Breast epithelium (tissue), 4 donors: ENCODE results near the gene PGPEP1. TPM values are rescaled to one million over a fixed set of nuclear protein-coding genes. Genes with fewer than 3 reads are reported as not detected.

ENCODE experiments used
- DNase-seq, 2 donors: peaks; one replicate each; pipeline ENCODE4 v3.0.0-alpha.2; 2019; ENCODE audit warnings: low spot score in 2 of 2
- H3K27ac ChIP-seq, 2 donors: fragments of 200-600 bp; sonication (generic) in 1 of 2; one replicate each; pipeline ENCODE4 v1.5.1; 2016 to 2019; ENCODE audit warnings: mild to moderate bottlenecking in 1 of 2
- H3K27me3 ChIP-seq, 2 donors: fragments of 200-600 bp; sonication (generic) in 1 of 2; one replicate each; pipeline versions ENCODE4 v1.5.1 to v1.6.0; 2017 to 2019; ENCODE audit warnings: control low read depth in 1 of 2, mild to moderate bottlenecking in 1 of 2
- H3K36me3 ChIP-seq: fragments of 200-600 bp; one replicate; pipeline ENCODE4 v1.5.1; 2019
- H3K4me1 ChIP-seq, 2 donors: fragments of 200-600 bp; sonication (generic); one replicate each; pipeline ENCODE4 v1.5.1; 2016 to 2019; ENCODE audit warnings: control low read depth in 1 of 2
- H3K4me3 ChIP-seq, 3 donors: fragments of 200-600 bp; sonication (generic); 1 replicate in 2 of 3; 2 replicates in 1 of 3; pipeline ENCODE4 v1.5.1; 2016 to 2019; ENCODE audit warnings: mild to moderate bottlenecking in 3 of 3, moderate library complexity in 2 of 3
- H3K9me3 ChIP-seq, 2 donors: fragments of 200-600 bp; sonication (generic) in 1 of 2; one replicate each; pipeline ENCODE4 v1.5.1; 2016 to 2019; ENCODE audit warnings: control low read depth in 1 of 2
- CTCF ChIP-seq, 3 donors: fragments of 450-650 bp; IDR thresholded peaks; one replicate each; pipeline ENCODE4 v1.5.1; 2016 to 2017; ENCODE audit warnings: antibody characterized with exemption in 3 of 3, mild to moderate bottlenecking in 3 of 3, moderate library complexity in 3 of 3
- POLR2A ChIP-seq: fragments of 450-650 bp; IDR thresholded peaks from one replicate; pipeline ENCODE4 v1.6.1; 2016; ENCODE audit warnings: antibody characterized with exemption, mild to moderate bottlenecking, moderate library complexity
- POLR2AphosphoS5 ChIP-seq, 3 donors: sonication (generic); formaldehyde crosslinking; IDR thresholded peaks; one replicate each; pipeline ENCODE4 v1.6.1; 2017; ENCODE audit warnings: antibody characterized with exemption in 3 of 3
- intact Hi-C: fragments of 100-400 bp; cut with DNase I; formaldehyde crosslinking; loops from one replicate; pipeline ENCODE4 v1.15.1; 2023; ENCODE audit warnings: low total_unique reads
- total RNA-seq, 3 donors: library from RNA; depleted of rRNA; stranded (reverse); fragments of >200 nt; gene quantifications; one replicate each; pipeline ENCODE4 v1.1.0, GENCODE V29; 2016

Gene PGPEP1
- total RNA-seq, 3 donors from 2014 or later, result 22.5 to 29.2 (median 25.9) TPM

- TF ChIP-seq CTCF (IDR thresholded peaks at IDR 0.05) (no peak), POLR2A (no peak), POLR2AphosphoS5 (IDR thresholded peaks at IDR 0.05) (no peak)
- DNase-seq, result no peak
- Histone ChIP-seq H3K36me3 (no peaks in the 10 kb centered on the region), H3K27ac (peak overlapping the region; percentile 92), H3K4me1 (peaks cover 6 to 7% of the 10 kb centered on the region in 2 donors), H3K27me3 (no peaks in the 10 kb centered on the region), H3K4me3 (peak overlapping the region; percentile 42 to 63 (median 46)), H3K9me3 (no peaks in the 10 kb centered on the region)
- intact Hi-C loops, result no loop called here
Measured at GRCh38 chr19:18304208-18304457, 36.3 kb upstream of the PGPEP1 start.

GRCh38 chr19:18304458-18305310 lies 35.7 kb upstream of the PGPEP1 start:
- Histone ChIP-seq H3K4me3 (peak overlapping the region; percentile 42 to 63 (median 46)), H3K27ac (peak overlapping the region; percentile 92), H3K36me3 (no peaks in the 10 kb centered on the region), H3K27me3 (no peaks in the 10 kb centered on the region), H3K4me1 (peaks cover 6 to 7% of the 10 kb centered on the region in 2 donors), H3K9me3 (no peaks in the 10 kb centered on the region)
- intact Hi-C loops, result no loop called here
- peak; percentile 68 to 75 for DNase-seq
- peak; percentile 41 for TF ChIP-seq POLR2A
- TF ChIP-seq CTCF (IDR thresholded peaks at IDR 0.05), result no peak
- TF ChIP-seq POLR2AphosphoS5 (IDR thresholded peaks at IDR 0.05), result peak; percentile 47 to 83 (median 78)

- Histone ChIP-seq H3K27ac (peak overlapping the region; percentile 92), H3K9me3 (no peaks in the 10 kb centered on the region), H3K36me3 (no peaks in the 10 kb centered on the region), H3K4me1 (peaks cover 4 to 6% of the 10 kb centered on the region in 2 donors), H3K4me3 (no peak overlapping the region), H3K27me3 (no peaks in the 10 kb centered on the region)
- DNase-seq, result no peak
- TF ChIP-seq POLR2AphosphoS5 (IDR thresholded peaks at IDR 0.05) (no peak), POLR2A (no peak), CTCF (IDR thresholded peaks at IDR 0.05) (no peak)
- intact Hi-C loops, result no loop called here
Measured at GRCh38 chr19:18306209-18306887, 34.0 kb upstream of the PGPEP1 start.

- intact Hi-C loops, result no loop called here
- peaks cover 4 to 6% of the 10 kb centered on the region in 2 donors for H3K4me1 ChIP-seq
- TF ChIP-seq CTCF (IDR thresholded peaks at IDR 0.05) (no peak), POLR2AphosphoS5 (IDR thresholded peaks at IDR 0.05) (no peak), POLR2A (no peak)
- peak overlapping the region; percentile 92 for H3K27ac ChIP-seq
- H3K4me3 ChIP-seq, result no peak overlapping the region
- H3K9me3 ChIP-seq, result no peaks in the 10 kb centered on the region
- no peak for DNase-seq
- no peaks in the 10 kb centered on the region for H3K27me3 ChIP-seq
- H3K36me3 ChIP-seq, result no peaks in the 10 kb centered on the region
Measured at GRCh38 chr19:18306888-18307260, 33.5 kb upstream of the PGPEP1 start.

- Histone ChIP-seq H3K27me3 (no peaks in the 10 kb centered on the region), H3K4me1 (peaks cover 4 to 6% of the 10 kb centered on the region in 2 donors), H3K4me3 (no peak overlapping the region), H3K9me3 (no peaks in the 10 kb centered on the region), H3K27ac (peak overlapping the region in 1 of 2 donors; percentile 48), H3K36me3 (no peaks in the 10 kb centered on the region)
- DNase-seq, result no peak
- TF ChIP-seq POLR2AphosphoS5 (IDR thresholded peaks at IDR 0.05), result no peak
- TF ChIP-seq CTCF (IDR thresholded peaks at IDR 0.05), result no peak
- no peak for TF ChIP-seq POLR2A
- intact Hi-C loops, result no loop called here
Measured at GRCh38 chr19:18307271-18307681, 33.1 kb upstream of the PGPEP1 start.
